DOHH2 (cell line): Measurements from ENCODE around the gene AP4E1.

Experiments used
- CTCF ChIP-seq: fragments of 200-600 bp; sonication (generic); IDR thresholded peaks from one replicate; pipeline ENCODE4 v1.5.1; 2014; ENCODE audit warnings: antibody characterized with exemption, mild to moderate bottlenecking, low read depth, low read length; ENCODE audit not compliant: poor library complexity, severe bottlenecking
- EZH2phosphoT487 ChIP-seq: fragments of 200-600 bp; sonication (generic); IDR thresholded peaks from 2 replicates; pipeline ENCODE4 v1.6.1; 2017; ENCODE audit warnings: borderline replicate concordance, mild to moderate bottlenecking, antibody characterized with exemption, low read length, moderate library complexity, mixed read lengths

- TF ChIP-seq CTCF: peak; percentile 93
- no peak for TF ChIP-seq EZH2phosphoT487
Measured at GRCh38 chr15:50876989-50877360, 31.5 kb upstream of the AP4E1 start.
